Right atrium auricular region (tissue), 2 donors: ENCODE measurements around the gene ENTPD5. TPM values are rescaled to one million over a fixed set of nuclear protein-coding genes. Genes with fewer than 3 reads are reported as not detected.
"Not testable (repeated sequence)": the region's sequence is repeated elsewhere in the genome, so short reads cannot be mapped to it uniquely, and the experiment has no call there.

Source experiments
- DNase-seq: peaks from one replicate; pipeline ENCODE4 v3.0.0-alpha.2; 2019; ENCODE audit warnings: low spot score
- H3K27ac ChIP-seq, 2 donors: fragments of 200-600 bp; sonication (generic); 1 replicate in 1 of 2; 2 replicates in 1 of 2; pipeline ENCODE4 v1.5.1; 2016 to 2019
- H3K27me3 ChIP-seq, 2 donors: fragments of 200-600 bp; sonication (generic); one replicate each; pipeline versions ENCODE4 v1.5.1 to v1.6.0; 2017 to 2019
- H3K36me3 ChIP-seq: fragments of 200-600 bp; sonication (generic); one replicate; pipeline ENCODE4 v1.5.1; 2016
- H3K4me1 ChIP-seq, 2 donors: fragments of 200-600 bp; sonication (generic); one replicate each; pipeline versions ENCODE4 v1.5.1 to v1.6.0; 2017 to 2019
- H3K4me3 ChIP-seq, 2 donors: fragments of 200-600 bp; sonication (generic); 1 replicate in 1 of 2; 2 replicates in 1 of 2; pipeline ENCODE4 v1.5.1; 2017 to 2019; ENCODE audit warnings: mild to moderate bottlenecking in 1 of 2, moderate library complexity in 1 of 2
- H3K9me3 ChIP-seq, 2 donors: fragments of 200-600 bp; sonication (generic); one replicate each; pipeline ENCODE4 v1.5.1; 2019
- CTCF ChIP-seq, 2 donors: fragments of 200-600 bp; sonication (generic); IDR thresholded peaks; one replicate each; pipeline ENCODE4 v1.5.1; 2019; ENCODE audit warnings: antibody characterized with exemption in 2 of 2
- total RNA-seq, 2 donors: library from RNA; depleted of rRNA; stranded (reverse); fragments of >200 nt; gene quantifications; one replicate each; pipeline ENCODE4 v1.1.0, GENCODE V29; 2016

Gene ENTPD5
- total RNA-seq, 2 donors from 2014 or later: 4.8 to 5.8 TPM

- TF ChIP-seq CTCF (IDR thresholded peaks at IDR 0.05): no peak
- no peaks in the 10 kb centered on the region for H3K27me3 ChIP-seq
- H3K4me3 ChIP-seq: no peak overlapping the region
- DNase-seq: no peak
- H3K9me3 ChIP-seq: no peaks in the 10 kb centered on the region
- H3K36me3 ChIP-seq: no peaks in the 10 kb centered on the region
- H3K4me1 ChIP-seq: no peaks in the 10 kb centered on the region
- no peak overlapping the region for H3K27ac ChIP-seq
These were observed 21.1 kb downstream of the ENTPD5 start for GRCh38 chr14:73997944-73998447.

- H3K4me1 ChIP-seq: no peaks in the 10 kb centered on the region
- H3K4me3 ChIP-seq: no peak overlapping the region
- H3K36me3 ChIP-seq: no peaks in the 10 kb centered on the region
- no peaks in the 10 kb centered on the region for H3K9me3 ChIP-seq
- no peak for TF ChIP-seq CTCF (IDR thresholded peaks at IDR 0.05)
- H3K27ac ChIP-seq: no peak overlapping the region
- no peak for DNase-seq
- H3K27me3 ChIP-seq: no peaks in the 10 kb centered on the region
These were observed 21.8 kb downstream of the ENTPD5 start for GRCh38 chr14:73997108-73997943.

- H3K9me3 ChIP-seq: no peaks in the 10 kb centered on the region
- no peaks in the 10 kb centered on the region for H3K4me1 ChIP-seq
- DNase-seq: no peak
- no peak overlapping the region for H3K27ac ChIP-seq
- no peak overlapping the region for H3K4me3 ChIP-seq
- no peak for TF ChIP-seq CTCF (IDR thresholded peaks at IDR 0.05)
- no peaks in the 10 kb centered on the region for H3K36me3 ChIP-seq
- no peaks in the 10 kb centered on the region for H3K27me3 ChIP-seq
These were observed 22.4 kb downstream of the ENTPD5 start for GRCh38 chr14:73996731-73997107.

- no peaks in the 10 kb centered on the region for H3K27me3 ChIP-seq
- no peak overlapping the region for H3K27ac ChIP-seq
- no peaks in the 10 kb centered on the region for H3K9me3 ChIP-seq
- no peak for DNase-seq
- no peaks in the 10 kb centered on the region for H3K4me1 ChIP-seq
- TF ChIP-seq CTCF (IDR thresholded peaks at IDR 0.05): no peak
- H3K4me3 ChIP-seq: no peak overlapping the region
- no peaks in the 10 kb centered on the region for H3K36me3 ChIP-seq
These were observed 23.1 kb downstream of the ENTPD5 start for GRCh38 chr14:73995977-73996378.

GRCh38 chr14:73994926-73995325, 24.2 kb downstream of the ENTPD5 start:
- DNase-seq, H3K27me3 ChIP-seq, H3K36me3 ChIP-seq, H3K4me3 ChIP-seq, H3K27ac ChIP-seq, H3K4me1 ChIP-seq, H3K9me3 ChIP-seq: not testable (repeated sequence)

- Histone ChIP-seq H3K4me3 (no peak overlapping the region), H3K4me1 (no peaks in the 10 kb centered on the region), H3K27me3 (no peaks in the 10 kb centered on the region), H3K27ac (no peak overlapping the region), H3K36me3 (no peaks in the 10 kb centered on the region), H3K9me3 (no peaks in the 10 kb centered on the region)
- no peak for DNase-seq
- TF ChIP-seq CTCF (IDR thresholded peaks at IDR 0.05): no peak
These were observed 28.0 kb downstream of the ENTPD5 start for GRCh38 chr14:73991092-73991491.

- H3K4me1 ChIP-seq, H3K4me3 ChIP-seq, H3K9me3 ChIP-seq, H3K27ac ChIP-seq, DNase-seq, H3K27me3 ChIP-seq, H3K36me3 ChIP-seq: not testable (repeated sequence)
These were observed 30.4 kb downstream of the ENTPD5 start for GRCh38 chr14:73988656-73989055.
